Fibroblast of villous mesenchyme (primary cell): Measurements from ENCODE around the gene CHRD. TPM values are rescaled to one million over a fixed set of nuclear protein-coding genes. Genes with fewer than 3 reads are reported as not detected.
A peak's percentile ranks its signal among the peaks of the same experiment; 100 is the strongest.
"Not testable (repeated sequence)": the region's sequence is repeated elsewhere in the genome, so short reads cannot be mapped to it uniquely, and the experiment has no call there.

ENCODE experiments used
- DNase-seq: peaks from one replicate; pipeline ENCODE4 v3.0.0-alpha.2; 2010; ENCODE audit warnings: low read depth
- H3K4me3 ChIP-seq: 2 replicates; pipeline ENCODE4 v1.5.1; 2011; ENCODE audit warnings: low read depth, mild to moderate bottlenecking, low read length
- total RNA-seq: library from RNA; depleted of rRNA; stranded (reverse); fragments of >200 nt; gene quantifications from 2 replicates; pipeline ENCODE4 v1.2.3, GENCODE V29; 2012
- TF ChIP-seq, protein P1 (sequence below): IDR thresholded peaks from 2 replicates; pipeline ENCODE4 v1.5.1; 2012; ENCODE audit warnings: low read depth, mild to moderate bottlenecking, low read length; ENCODE audit not compliant: insufficient read depth

CHRD gene
- total RNA-seq, 1 donor: 1.7 TPM

DNA sequence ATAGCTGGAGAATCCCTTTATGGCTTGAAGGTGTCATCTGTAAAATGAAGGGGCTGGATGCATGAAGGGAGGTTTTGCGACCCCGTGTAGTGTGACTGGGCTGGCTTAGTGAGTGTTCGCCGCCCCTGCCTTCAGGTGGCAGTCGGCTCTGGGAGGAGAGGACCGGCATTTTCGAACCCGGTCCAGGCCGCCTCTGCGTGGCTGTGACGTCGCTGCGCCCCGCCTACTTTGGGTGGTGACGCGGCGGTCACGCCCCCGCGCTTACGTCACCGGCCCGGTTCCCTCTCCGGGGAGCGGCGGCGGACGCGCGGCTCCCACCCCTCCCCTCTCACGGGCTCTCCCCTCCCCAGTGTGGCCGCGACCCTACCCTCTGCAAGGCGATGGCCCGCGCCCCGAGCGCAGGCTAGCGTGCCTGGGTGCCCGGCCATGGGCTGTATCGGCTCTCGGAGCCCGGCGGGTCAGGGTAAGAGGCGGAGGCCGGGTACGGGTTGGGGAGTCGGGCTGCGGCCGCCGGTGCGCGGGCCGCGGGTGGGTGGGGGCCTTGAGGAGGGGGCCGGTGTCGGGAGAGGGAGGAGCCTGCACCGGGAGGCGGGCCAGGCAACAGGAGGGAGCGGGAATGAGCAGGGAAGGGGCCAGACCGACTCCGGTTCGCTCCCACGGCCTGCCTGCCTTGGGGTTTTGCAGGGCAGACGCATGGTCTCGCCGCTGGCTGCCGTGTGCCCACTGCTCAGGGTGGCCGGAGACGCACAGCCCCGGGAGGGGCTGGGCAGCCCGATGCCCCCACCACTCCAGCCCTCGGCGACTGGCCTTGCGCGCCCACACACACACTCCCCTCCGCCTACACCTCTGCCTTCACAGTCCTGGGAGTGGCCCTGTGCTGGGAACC lies 44.0 kb upstream of the CHRD start:
- H3K4me3 ChIP-seq: peak overlapping the region; percentile 75
- DNase-seq: peak; percentile 82
- TF ChIP-seq, protein P1, sequence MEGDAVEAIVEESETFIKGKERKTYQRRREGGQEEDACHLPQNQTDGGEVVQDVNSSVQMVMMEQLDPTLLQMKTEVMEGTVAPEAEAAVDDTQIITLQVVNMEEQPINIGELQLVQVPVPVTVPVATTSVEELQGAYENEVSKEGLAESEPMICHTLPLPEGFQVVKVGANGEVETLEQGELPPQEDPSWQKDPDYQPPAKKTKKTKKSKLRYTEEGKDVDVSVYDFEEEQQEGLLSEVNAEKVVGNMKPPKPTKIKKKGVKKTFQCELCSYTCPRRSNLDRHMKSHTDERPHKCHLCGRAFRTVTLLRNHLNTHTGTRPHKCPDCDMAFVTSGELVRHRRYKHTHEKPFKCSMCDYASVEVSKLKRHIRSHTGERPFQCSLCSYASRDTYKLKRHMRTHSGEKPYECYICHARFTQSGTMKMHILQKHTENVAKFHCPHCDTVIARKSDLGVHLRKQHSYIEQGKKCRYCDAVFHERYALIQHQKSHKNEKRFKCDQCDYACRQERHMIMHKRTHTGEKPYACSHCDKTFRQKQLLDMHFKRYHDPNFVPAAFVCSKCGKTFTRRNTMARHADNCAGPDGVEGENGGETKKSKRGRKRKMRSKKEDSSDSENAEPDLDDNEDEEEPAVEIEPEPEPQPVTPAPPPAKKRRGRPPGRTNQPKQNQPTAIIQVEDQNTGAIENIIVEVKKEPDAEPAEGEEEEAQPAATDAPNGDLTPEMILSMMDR: no peak

DNA sequence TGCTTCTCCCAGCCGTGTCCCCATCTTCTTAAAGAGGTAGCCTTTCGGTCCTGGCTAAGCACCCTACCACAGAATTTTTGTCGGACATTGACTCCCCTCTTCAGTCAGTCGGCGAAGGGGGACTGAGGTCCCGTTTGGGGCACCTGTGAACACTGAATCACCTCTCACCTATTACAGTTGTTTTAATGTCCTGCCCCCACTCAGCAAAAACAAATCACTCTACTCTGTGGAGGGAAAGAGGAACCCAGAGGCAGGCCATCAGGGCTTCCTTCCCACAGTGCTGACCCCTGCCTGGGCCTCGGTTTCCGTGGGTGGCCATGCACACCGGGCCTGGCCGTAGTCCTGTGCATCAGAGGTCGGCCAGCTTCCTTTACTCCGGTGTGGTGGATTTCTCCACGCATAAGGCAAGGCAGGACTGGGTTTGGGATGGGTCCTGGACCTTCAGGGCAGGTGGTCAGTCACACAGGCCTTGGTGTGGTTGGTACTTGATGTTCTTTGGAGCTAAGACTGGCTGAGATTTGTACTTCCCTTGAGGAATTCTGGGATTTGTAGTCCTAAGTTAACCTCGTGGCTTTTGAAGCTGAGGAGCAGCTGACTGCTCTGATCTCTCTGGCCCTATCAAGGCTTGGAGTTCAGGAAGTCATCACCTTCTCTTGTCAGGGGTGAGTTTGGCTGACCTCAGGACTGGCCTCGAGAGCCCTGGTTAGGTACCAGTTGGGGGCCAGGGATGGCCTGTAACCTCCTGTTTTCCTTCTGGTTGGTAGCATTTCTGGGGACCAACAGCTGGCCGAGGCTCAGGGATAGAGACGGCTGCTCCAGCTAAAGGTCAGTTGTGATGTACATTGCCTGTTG lies 43.1 kb upstream of the CHRD start:
- peak; percentile 63 for DNase-seq
- TF ChIP-seq, protein P1: no peak
- peak overlapping the region; percentile 75 for H3K4me3 ChIP-seq

DNA sequence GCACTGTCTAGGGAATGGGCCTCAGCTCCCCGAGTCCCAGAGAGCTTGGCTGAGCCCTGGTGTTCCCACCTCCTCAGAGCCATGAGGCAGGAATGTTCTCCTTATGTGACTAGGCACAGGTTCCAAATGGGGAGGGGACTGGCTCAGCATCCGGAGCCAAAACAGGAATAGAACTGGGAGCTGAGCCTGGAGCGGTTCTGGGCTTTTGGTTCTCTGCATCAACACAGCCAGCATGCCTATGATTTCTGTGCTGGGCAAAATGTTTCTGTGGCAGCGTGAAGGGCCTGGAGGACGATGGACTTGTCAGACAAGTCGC lies 42.5 kb upstream of the CHRD start, which contains the start of gene FAM131A:
TSS of gene FAM131A (plus strand) at position 202 of the 316 bp plus-strand sequence. CDS start at position 233, 31 bp downstream.
- TF ChIP-seq, protein P1: no peak
- no peak for DNase-seq

DNA sequence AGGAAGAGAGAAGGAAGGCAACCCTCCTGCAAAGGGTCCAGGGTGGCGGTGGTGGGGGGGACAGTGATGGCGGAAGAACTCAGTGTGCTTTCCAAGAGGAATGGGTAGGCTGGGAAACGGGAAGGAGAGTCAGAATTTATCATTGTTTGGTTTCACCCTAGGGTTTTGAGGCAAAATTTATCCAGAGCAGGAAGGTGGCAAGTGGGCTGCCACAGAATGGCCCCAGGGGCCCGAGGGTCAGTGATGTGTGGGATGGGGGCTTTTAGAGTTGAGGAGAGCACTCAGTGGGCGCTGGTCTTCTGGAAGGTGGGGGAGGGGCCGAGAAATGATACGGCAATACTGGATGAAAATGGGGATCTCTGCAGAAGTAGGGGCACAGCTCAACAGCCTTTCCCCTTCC lies 41.9 kb upstream of the CHRD start:
- TF ChIP-seq, protein P1: no peak
- no peak overlapping the region for H3K4me3 ChIP-seq
- DNase-seq: no peak

More for the DNA sequence above, 42.5 kb upstream of the CHRD start, which contains the start of gene FAM131A:
- H3K4me3 ChIP-seq: peak within 1 kb of the TSS; percentile 75

DNA sequence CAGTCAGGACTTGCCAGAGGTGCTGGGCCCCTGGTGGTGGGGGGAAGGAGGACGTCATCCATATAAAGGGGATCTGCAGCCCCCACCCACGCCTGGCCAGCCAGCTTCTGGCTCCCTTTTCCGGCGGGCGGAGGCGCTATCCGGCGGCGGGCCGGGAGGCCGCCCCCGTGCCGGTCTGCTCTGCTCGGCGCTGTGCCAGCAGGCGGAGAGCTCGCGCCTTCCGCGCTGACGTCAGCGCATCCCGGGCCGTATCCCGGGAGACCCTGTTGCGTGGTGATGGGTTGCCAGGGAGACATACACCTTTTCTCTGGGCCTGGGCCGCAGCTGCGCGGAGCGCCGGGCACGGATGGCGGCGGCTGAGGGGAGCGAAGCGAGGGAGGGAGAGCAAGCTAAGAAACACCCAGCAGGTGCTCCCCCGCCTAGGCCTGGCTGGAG lies 41.3 kb upstream of the CHRD start:
- TF ChIP-seq, protein P1: peak; percentile 16
- peak; percentile 70 for DNase-seq
- H3K4me3 ChIP-seq: peak overlapping the region; percentile 15

DNA sequence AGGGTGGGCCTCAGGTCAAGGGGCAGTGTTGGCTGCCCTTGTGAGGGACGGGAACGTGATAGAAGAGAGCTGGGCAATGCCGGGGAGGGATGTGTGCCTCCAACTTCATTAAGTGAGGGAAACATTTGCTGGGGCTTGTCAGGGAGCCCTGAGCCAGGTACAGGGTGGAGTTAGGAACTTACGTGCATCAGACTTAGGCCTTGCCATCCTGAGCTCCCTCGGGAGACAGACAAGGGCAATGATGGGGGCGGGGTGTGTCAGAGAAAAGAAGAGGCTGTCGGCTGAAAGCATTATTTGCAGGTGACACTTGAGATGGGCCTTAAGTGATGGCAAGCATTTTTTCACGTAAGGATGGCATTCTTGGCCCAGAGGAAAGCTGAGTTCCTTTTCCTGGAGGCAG lies 40.9 kb upstream of the CHRD start:
- peak overlapping the region; percentile 15 for H3K4me3 ChIP-seq

DNA sequence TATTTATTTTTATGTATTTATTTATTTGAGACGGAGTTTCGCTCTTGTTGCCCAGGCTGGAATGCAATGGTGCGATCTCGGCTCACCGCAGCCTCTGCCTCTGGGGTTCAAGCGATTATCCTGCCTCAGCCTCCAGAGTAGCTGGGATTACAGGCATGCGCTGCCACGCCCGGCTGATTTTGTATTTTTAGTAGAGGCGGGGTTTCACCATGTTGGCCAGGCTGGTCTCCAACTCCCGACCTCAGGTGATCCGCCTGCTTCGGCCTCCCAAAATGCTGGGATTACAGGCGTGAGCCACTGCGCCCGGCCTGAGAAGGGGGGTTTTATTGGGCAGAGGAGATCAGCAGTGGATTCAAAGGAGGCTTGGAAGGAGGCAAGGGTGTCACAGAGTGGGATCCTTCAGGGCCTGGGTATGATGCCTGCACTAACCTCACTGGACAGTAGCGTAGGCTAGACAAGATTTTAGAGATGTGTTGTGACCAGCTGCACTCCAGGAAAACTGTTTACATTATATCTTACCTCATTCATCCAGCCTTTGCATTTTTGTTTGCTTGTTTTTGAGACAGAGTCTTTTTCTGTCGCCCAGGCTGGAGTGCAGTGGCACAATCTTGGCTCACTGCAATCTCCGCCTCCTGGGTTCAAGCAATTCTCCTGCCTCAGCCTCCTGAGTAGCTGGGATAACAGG lies 40.3 kb upstream of the CHRD start:
- DNase-seq: peak; percentile 54
- H3K4me3 ChIP-seq: not testable (repeated sequence)

More for the DNA sequence above, 40.9 kb upstream of the CHRD start:
- TF ChIP-seq, protein P1: no peak
- DNase-seq: no peak
